EL (cell line): ENCODE measurements around the gene POLR2E.

Experiments used
- DNase-seq: peaks from one replicate; pipeline ENCODE4 v3.0.0-alpha.2; 2016

Gene POLR2E

DNA sequence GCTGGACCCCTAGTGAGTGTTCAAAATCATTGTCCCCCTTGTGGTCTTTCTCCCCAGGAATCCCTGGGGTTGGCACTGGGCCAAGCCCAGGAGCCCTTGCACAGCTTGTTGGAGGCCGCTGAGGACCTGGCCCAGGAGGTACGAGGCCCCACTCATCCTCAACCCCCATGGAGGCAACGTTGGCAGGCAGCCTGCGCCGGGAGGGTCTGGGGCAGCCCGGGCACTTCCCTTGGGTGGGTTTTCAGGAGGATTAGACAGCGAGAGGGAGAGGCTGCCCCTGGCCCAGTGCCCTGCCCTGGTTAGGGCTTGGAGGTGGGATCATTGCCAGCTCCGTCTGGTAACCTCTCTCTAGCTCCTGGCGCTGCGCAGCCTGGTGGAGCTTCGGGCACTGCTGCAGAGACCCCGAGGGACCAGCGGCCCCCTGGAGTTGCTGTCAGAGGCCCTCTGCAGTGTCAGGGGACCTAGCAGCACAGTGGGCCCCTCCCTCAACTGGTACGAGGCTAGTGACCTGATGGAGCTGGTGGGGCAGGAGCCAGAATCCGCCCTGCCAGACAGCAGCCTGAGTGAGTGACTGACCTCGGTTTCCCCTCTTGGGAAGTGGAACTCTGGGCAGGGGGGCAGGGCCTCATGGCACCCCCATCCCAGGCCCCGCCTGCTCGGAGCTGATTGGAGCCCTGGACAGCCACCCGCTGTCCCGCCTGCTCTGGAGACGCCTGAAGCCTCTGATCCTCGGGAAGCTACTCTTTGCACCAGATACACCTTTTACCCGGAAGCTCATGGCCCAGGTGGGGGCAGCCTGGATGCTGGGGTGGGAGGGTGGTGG is 52.3 kb downstream of the POLR2E start:
- DNase-seq = no peak

DNA sequence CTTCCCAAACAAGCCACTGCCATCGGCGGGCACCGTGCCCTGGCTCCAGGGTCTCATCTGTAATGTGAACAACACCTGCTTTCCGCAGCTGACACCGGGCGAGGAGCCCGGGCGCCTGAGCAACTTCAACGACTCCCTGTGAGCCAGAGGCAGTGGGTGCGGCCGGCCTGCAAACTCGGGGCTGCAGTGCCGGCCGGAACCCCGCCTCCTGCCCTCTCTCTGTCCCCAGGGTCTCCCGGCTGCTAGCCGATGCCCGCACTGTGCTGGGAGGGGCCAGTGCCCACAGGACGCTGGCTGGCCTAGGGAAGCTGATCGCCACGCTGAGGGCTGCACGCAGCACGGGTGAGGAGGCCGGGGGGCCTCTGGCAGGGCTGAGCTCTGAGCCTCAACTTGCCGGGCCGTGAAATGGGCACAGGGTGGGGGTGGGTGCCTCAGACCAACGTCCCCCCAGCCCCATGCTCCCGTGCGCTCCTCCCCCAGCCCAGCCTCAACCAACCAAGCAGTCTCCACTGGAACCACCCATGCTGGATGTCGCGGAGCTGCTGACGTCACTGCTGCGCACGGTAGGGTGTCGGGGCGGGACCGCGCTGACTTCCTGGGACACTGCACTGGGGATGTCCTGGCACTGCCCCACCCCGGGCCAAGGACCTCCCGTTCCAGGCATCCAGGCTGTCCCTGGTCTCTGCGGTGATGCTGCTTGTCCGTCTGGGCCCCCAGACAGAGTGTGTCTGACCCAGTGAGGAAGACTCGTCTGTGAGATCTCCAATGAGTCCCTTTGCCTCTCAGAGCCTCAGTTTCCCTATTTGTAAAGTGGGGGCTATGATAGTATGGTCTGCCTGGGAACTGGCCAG is 53.1 kb downstream of the POLR2E start:
- no peak for DNase-seq

DNA sequence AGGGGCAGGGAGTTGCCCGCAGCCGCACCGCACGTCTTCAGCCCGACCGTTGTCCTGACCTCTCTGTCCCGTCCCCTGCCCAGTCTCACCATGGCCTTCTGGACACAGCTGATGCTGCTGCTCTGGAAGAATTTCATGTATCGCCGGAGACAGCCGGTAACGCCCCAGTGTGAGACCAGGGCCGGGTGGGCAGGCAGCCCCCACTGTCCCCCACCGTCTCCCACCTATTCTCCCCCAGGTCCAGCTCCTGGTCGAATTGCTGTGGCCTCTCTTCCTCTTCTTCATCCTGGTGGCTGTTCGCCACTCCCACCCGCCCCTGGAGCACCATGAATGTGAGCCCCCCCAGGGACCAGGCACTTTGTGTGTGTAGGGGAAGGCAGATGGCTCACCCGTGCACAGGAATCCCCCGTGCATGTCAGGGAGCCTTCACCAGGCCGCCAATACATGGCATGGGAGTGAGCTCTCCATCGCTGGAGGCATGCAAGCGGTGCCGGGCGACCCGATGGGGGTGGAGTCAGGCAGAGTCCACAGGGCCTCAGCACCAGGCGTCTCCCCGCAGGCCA is 53.8 kb downstream of the POLR2E start:
- no peak for DNase-seq

DNA sequence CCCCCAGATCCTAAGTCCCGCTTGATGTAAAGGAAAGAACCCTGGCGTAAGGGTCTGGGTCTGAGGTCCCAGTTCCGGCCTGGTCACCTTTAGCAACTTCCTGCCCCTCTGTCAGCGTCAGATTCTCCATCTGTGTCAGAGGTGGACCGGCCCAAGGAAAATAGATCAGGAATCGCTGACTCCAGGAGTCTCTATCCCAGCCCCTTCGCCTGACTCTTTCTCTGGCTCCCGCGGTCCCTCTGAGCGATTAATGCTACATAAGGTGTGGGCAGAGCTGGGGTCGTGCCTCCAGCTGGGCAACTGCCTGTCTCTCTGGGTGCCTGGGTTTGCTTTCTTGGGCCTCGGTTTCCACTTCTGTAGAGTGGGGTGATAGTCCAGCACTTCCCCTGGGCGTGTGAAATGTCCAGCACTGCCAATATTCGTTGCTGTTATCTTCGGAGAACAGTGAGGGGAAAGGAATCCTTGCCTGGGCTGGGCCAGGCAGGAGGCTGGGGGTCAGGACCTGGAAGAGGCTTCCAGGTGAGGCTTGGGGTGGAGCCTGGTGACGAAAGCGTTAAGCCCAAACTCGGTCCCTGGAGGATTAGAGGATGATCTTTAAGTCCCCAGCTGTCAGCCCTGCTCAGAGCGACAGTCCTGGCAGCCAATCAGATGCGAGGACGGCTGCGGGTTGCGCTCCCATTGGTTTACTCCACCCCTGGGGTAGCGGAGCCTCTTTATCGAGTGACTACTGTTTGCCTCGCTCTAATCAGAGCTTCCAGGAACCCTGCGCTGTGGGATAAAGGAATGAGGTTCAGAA is 54.5 kb downstream of the POLR2E start:
- DNase-seq = peak; percentile 94

DNA sequence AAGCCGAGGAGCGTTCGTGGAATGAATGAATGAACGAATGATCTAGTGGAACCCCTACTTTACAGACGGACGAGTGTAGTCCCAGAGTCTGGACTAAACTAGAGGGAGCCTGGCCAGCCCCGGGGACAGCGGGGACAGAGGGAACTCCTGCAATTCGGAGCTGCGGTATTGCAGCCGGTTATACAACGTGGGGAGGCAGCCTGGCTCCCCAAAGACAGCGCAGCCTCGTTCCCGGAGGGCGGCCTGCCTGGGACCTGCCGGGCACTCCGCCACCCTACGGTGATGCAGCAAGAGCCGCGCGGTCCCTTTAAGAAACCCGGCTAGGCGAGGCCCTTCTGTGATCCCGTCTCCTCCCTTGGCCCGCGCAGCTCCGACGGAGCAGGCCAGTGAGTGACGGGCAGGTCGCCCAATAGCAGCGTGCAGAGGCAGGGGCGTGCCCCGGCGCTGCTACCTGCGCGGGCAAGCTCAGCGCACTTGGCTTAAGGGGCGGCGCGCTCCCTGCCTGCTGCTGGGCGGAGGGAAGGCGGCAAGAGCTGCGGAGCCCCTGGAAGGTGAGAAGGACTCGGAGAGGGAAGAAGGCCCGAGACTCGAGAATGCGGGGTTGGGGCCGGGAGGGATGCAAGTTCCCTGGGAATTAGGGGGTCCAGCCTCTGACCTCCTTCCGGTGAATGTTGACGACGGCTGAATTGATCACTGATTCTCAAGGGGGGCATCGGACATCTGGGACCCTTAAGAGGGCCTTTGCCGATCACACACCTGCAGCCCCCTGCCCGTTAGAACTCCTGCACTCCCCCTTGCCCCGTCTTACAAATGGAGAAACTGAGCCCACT is 55.3 kb downstream of the POLR2E start, which contains the start of gene ABCA7:
ABCA7 (plus strand) TSS at position 462 of the 830 bp plus-strand sequence. CDS start 1,255 bp downstream, outside the sequence.
- DNase-seq = peak; percentile 97

DNA sequence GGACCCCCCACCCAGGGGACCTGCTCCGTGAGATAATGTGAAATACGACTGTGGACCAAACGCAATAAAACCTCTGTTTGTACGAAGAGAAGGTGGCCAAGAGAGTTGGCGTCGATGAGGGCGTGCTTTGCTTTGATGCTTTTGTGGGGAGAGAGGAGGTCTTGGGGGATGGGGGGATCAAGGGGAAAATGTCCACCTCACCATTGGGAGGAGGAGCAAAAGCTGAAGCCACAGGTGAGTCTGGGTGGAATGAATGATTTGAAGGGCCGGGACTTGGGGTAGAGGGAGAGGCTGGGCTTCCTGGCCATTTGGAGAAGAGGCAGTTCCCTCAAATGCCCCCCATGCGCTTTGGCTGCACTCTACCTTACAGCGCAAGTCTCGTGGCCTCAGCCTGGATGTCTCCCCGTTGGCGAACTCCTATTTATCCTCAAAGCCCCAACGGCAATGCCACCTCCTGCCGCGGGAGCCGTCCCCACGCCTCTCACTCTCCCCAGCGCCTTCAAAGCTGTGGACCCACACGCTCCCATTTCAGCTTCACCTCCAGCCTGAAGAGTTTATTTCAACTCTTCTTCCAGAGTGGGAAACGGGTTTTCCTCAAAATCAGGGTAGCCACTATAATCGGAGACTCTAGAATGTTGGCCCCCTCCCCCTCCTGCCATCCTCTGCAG is 56.1 kb downstream of the POLR2E start:
- DNase-seq = peak; percentile 31

DNA sequence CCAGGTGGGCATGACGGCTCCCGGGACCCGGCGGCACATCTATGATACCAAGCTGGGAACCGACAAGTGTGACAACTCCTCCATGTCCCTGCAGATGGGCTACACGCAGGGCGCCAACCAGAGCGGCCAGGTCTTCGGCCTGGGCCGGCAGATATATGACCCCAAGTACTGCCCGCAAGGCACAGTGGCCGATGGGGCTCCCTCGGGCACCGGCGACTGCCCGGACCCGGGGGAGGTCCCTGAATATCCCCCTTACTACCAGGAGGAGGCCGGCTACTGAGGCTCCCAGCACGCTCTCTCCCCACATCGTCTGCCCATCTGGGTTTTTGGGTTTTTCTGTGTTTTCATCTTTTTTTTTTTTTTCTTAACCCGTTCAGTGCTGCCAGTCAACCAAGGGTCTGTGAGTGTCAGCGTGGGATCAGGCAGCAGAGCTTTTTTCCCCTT is 57.5 kb downstream of the POLR2E start:
- no peak for DNase-seq
